NK-92 (cell line): ENCODE measurements around the gene BEND2.
"Not testable (repeated sequence)": the region's sequence is repeated elsewhere in the genome, so short reads cannot be mapped to it uniquely, and the experiment has no call there.

Experiments used
- DNase-seq: peaks from one replicate; lab custom pipeline; 2025; ENCODE audit not compliant: unreplicated experiment; lab: John Stamatoyannopoulos, UW

The BEND2 gene

GRCh38 chrX:18220786-18221185 is at the start of gene BEND2:
BEND2 (minus strand) TSS chrX:18220886; CDS start chrX:18220750, 136 bp downstream.
- DNase-seq: no peak

- no peak for DNase-seq
These were observed 34.4 kb upstream of the BEND2 start for GRCh38 chrX:18255059-18255458.

- no peak for DNase-seq
These were observed 32.1 kb upstream of the BEND2 start for GRCh38 chrX:18252644-18253359.

- not testable (repeated sequence) for DNase-seq
These were observed 9.0 kb upstream of the BEND2 start for GRCh38 chrX:18229646-18230045.

- DNase-seq: no peak
These were observed 7.4 kb upstream of the BEND2 start for GRCh38 chrX:18228069-18228468.

- no peak for DNase-seq
These were observed 6.8 kb upstream of the BEND2 start for GRCh38 chrX:18227458-18227857.

- DNase-seq: no peak
These were observed 10.2 kb downstream of the BEND2 start for GRCh38 chrX:18210470-18210869.

- no peak for DNase-seq
These were observed 14.0 kb downstream of the BEND2 start for GRCh38 chrX:18206657-18207056.

- DNase-seq: no peak
These were observed 17.1 kb downstream of the BEND2 start for GRCh38 chrX:18203631-18204030.

GRCh38 chrX:18194688-18195087 is 26.0 kb downstream of the BEND2 start:
- DNase-seq: no peak

- no peak for DNase-seq
These were observed 41.2 kb downstream of the BEND2 start for GRCh38 chrX:18179446-18179845.

- DNase-seq: no peak
These were observed 45.7 kb downstream of the BEND2 start for GRCh38 chrX:18174971-18175370.

GRCh38 chrX:18174209-18174608 is 46.5 kb downstream of the BEND2 start:
- no peak for DNase-seq

GRCh38 chrX:18173494-18174180 is 47.0 kb downstream of the BEND2 start:
- no peak for DNase-seq

- DNase-seq: no peak
These were observed 47.7 kb downstream of the BEND2 start for GRCh38 chrX:18172970-18173369.

GRCh38 chrX:18170910-18171309 is 49.8 kb downstream of the BEND2 start:
- no peak for DNase-seq

GRCh38 chrX:18166068-18166467 is 54.6 kb downstream of the BEND2 start:
- no peak for DNase-seq

GRCh38 chrX:18160369-18160768 is 60.3 kb downstream of the BEND2 start:
- DNase-seq: no peak

- no peak for DNase-seq
These were observed 61.7 kb downstream of the BEND2 start for GRCh38 chrX:18158963-18159362.

GRCh38 chrX:18151649-18152048 is 69.0 kb downstream of the BEND2 start:
- no peak for DNase-seq

- no peak for DNase-seq
These were observed 69.5 kb downstream of the BEND2 start for GRCh38 chrX:18151157-18151556.

GRCh38 chrX:18149454-18149853 is 71.2 kb downstream of the BEND2 start:
- DNase-seq: no peak

GRCh38 chrX:18146954-18147353 is 73.7 kb downstream of the BEND2 start:
- no peak for DNase-seq
